Heart right ventricle (tissue), 16 donors: Measurements from ENCODE around the gene HNRNPD. TPM values are rescaled to one million over a fixed set of nuclear protein-coding genes. Genes with fewer than 3 reads are reported as not detected.

Source experiments
- ATAC-seq, 8 donors: fragments of 200-7000 bp; cut with Tn5 transposase; one replicate each; pipeline ENCODE4 v1.9.1; 2020; ENCODE audit warnings: mild to moderate bottlenecking in 8 of 8, moderate library complexity in 8 of 8, moderate number of reproducible peaks in 1 of 8
- DNase-seq, 2 donors: peaks; one replicate each; pipeline ENCODE4 v3.0.0-alpha.2; 2020
- H3K27ac ChIP-seq, 10 donors: fragments of 200-600 bp; sonication (generic) in 2 of 10; one replicate each; pipeline versions ENCODE4 v1.5.0 to v1.8.0; 2020 to 2022; ENCODE audit warnings: mild to moderate bottlenecking in 3 of 10
- H3K27me3 ChIP-seq, 7 donors: fragments of 200-600 bp; one replicate each; pipeline ENCODE4 v1.8.0; 2021 to 2022; ENCODE audit warnings: mild to moderate bottlenecking in 2 of 7
- H3K36me3 ChIP-seq, 9 donors: fragments of 200-600 bp; sonication (generic) in 1 of 9; one replicate each; pipeline versions ENCODE4 v1.5.0 to v1.8.0; 2020 to 2022; ENCODE audit warnings: mild to moderate bottlenecking in 2 of 9
- H3K4me1 ChIP-seq, 9 donors: fragments of 200-600 bp; sonication (generic) in 1 of 9; one replicate each; pipeline versions ENCODE4 v1.5.0 to v1.8.0; 2020 to 2022; ENCODE audit warnings: mild to moderate bottlenecking in 4 of 9
- H3K4me3 ChIP-seq, 10 donors: fragments of 200-600 bp; sonication (generic) in 2 of 10; one replicate each; pipeline versions ENCODE4 v1.5.0 to v1.8.0; 2020 to 2022; ENCODE audit warnings: mild to moderate bottlenecking in 7 of 10, moderate library complexity in 2 of 10
- H3K9me3 ChIP-seq, 11 donors: fragments of 200-600 bp in 10 of 11; sonication (generic) in 2 of 11; one replicate each; pipeline versions ENCODE4 v1.5.0 to v1.8.0; 2013 to 2022; ENCODE audit warnings: mild to moderate bottlenecking in 2 of 11, control low read depth in 1 of 11, moderate library complexity in 1 of 11
- CTCF ChIP-seq, 9 donors: fragments of 200-600 bp; sonication (generic) in 2 of 9; IDR thresholded peaks; one replicate each; pipeline versions ENCODE4 v1.5.0 to v1.8.0; 2021 to 2022; ENCODE audit warnings: antibody characterized with exemption in 9 of 9, mild to moderate bottlenecking in 5 of 9, moderate library complexity in 1 of 9
- WGBS, 2 donors: extraction: QIAGEN DNeasy Blood & Tissue Kit; methylation state at CpG; one replicate each; pipeline ENCODE4 v1.1.7; 2013; ENCODE audit warnings: inconsistent platforms in 1 of 2; 5-methylcytosine and 5-hydroxymethylcytosine counted together
- intact Hi-C, 10 donors: fragments of 100-400 bp; cut with DNase I; formaldehyde crosslinking; loops; one replicate each; pipeline versions ENCODE4 v1.11.1 to v1.14.2; 2022
- polyA plus RNA-seq, 2 donors: library from polyadenylated mRNA; stranded (reverse); fragments of 200-250 nt; gene quantifications; one replicate each; pipeline ENCODE4 v1.2.3, GENCODE V29; 2013
- total RNA-seq, 10 donors: library from RNA; stranded (reverse); fragmentation: NEBNext Ultra II Directional in 3 of 10; extraction: Animal tissue kit (Norgen Biotek cat#: 25700) in 3 of 10; gene quantifications; one replicate each; pipeline versions ENCODE4 v1.2.1 to v1.2.4, GENCODE V29; 2021 to 2023
- donor health status: Arrhythmogenic right ventricular cardiomyopathy.
- donor health status: ischemic (EF 13 %, LVEDD 7.1; RV severe dilation, severe dysfunction).
- donor health status: healthy with polysubstance abuse.
- donor health status: DM: no; HTN: yes; CAD: no.
- donor health status: DM: no; HTN: no; CAD: no.
- donor health status: ischemic (EF 25% LVEDD 6.9; RV normal size, moderate dysfunction).
- donor health status: ischemic (EF 25% LVEDD 5.7; RV mildly dilated, moderate dysfunction).
- donor health status: healthy.
- donor health status: DM: yes; HTN: yes; CAD: no.
- donor health status: Ischemic cardiomyopathy.
- donor health status: ischemic (EF 35%, LVEDD 5.7; RV mildly dilated, moderate dysfunction).
- donor health status: nonischemic (EF 11% LVEDD 7.7; RV severe dilation, severe dysfunction).
- donor health status: DM: yes; HTN: yes; CAD: no.
- donor health status: PGD.
- donor health status: ischemic (EF 29% LVEDD 5.4; RV normal size, mild dysfunction).
- donor health status: nonischemic (EF 23%, LVEDD 6.1; RV moderate dilation, normal function).

The HNRNPD gene
- total and polyA plus RNA-seq, 12 donors: 102 to 144 (median 122) TPM

- 94 to 95% methylated on average over 4 of the region's 4 CpGs for WGBS, 2 donors
These were observed 7.0 kb upstream of the HNRNPD start for GRCh38 chr4:82380831-82381230.

GRCh38 chr4:82380344-82380743, 6.6 kb upstream of the HNRNPD start:
- peak overlapping the region in 7 of 10 donors; percentile 9 to 72 (median 51) for H3K27ac ChIP-seq
- H3K9me3 ChIP-seq: no peaks in the 10 kb centered on the region
- H3K36me3 ChIP-seq: peaks cover 0 to 5% (median 0%) of the 10 kb centered on the region in 9 donors
- peaks cover 3 to 43% (median 18%) of the 10 kb centered on the region in 9 donors for H3K4me1 ChIP-seq
- H3K4me3 ChIP-seq: peak overlapping the region in 1 of 10 donors; percentile 3
- no peaks in the 10 kb centered on the region for H3K27me3 ChIP-seq
- intact Hi-C loops: no loop called here
- peak; percentile 59 to 69 for DNase-seq
- TF ChIP-seq CTCF (IDR thresholded peaks at IDR 0.05): no peak
- ATAC-seq: peak; percentile 87 to 98 (median 94)
- WGBS, 2 donors: 66 to 68% methylated on average over 9 of the region's 9 CpGs

More at GRCh38 chr4:82380831-82381230, 7.0 kb upstream of the HNRNPD start:
- no peak for DNase-seq
- TF ChIP-seq CTCF (IDR thresholded peaks at IDR 0.05): no peak
- ATAC-seq: peak in 6 of 8 donors; percentile 10 to 40 (median 18)
- no peaks in the 10 kb centered on the region for H3K27me3 ChIP-seq
- peaks cover 3 to 39% (median 14%) of the 10 kb centered on the region in 9 donors for H3K4me1 ChIP-seq
- no peaks in the 10 kb centered on the region for H3K9me3 ChIP-seq
- peak overlapping the region in 8 of 10 donors; percentile 9 to 72 (median 48) for H3K27ac ChIP-seq
- intact Hi-C loops: no loop called here
- peak overlapping the region in 1 of 10 donors; percentile 3 for H3K4me3 ChIP-seq
- peaks cover 0 to 5% (median 0%) of the 10 kb centered on the region in 9 donors for H3K36me3 ChIP-seq

GRCh38 chr4:82376109-82376508, 2.3 kb upstream of the HNRNPD start:
- WGBS, 2 donors: 71 to 76% methylated on average over 4 of the region's 4 CpGs
- Histone ChIP-seq H3K9me3 (no peaks in the 10 kb centered on the region), H3K27me3 (no peaks in the 10 kb centered on the region), H3K27ac (no peak overlapping the region), H3K4me1 (peaks cover 3 to 42% (median 21%) of the 10 kb centered on the region in 9 donors), H3K36me3 (no peaks in the 10 kb centered on the region), H3K4me3 (peak overlapping the region in 2 of 10 donors; percentile 95 to 97)
- ATAC-seq: no peak
- DNase-seq: no peak
- intact Hi-C loops: loop anchor here in 3 of 10 donors (10.0 kb wide), 3 partner anchors 91 to 659 kb away; partner anchors contain the start of genes COPS4 (in 1 of the 3) and LIN54 (in 1 of the 3)
- TF ChIP-seq CTCF (IDR thresholded peaks at IDR 0.05): no peak

GRCh38 chr4:82373486-82373815, 340 bp downstream of the HNRNPD start:
- Histone ChIP-seq H3K9me3 (no peaks in the 10 kb centered on the region), H3K4me3 (peak overlapping the region; percentile 66 to 97 (median 92)), H3K27me3 (no peaks in the 10 kb centered on the region), H3K36me3 (peaks cover 0 to 22% (median 0%) of the 10 kb centered on the region in 9 donors), H3K4me1 (peaks cover 7 to 57% (median 42%) of the 10 kb centered on the region in 9 donors), H3K27ac (peak overlapping the region; percentile 95 to 100 (median 99))
- 0% methylated on average over 46 to 50 of the region's 50 CpGs for WGBS, 2 donors
- DNase-seq: no peak
- TF ChIP-seq CTCF (IDR thresholded peaks at IDR 0.05): no peak
- ATAC-seq: peak; percentile 1 to 27 (median 6)
- intact Hi-C loops: loop anchor here in 7 of 10 donors (2.0 to 10.0 kb wide), 8 partner anchors 54 to 664 kb away; partner anchors contain the start of genes COPS4 (in 2 of the 7), ENOPH1 (in 1 of the 7), HNRNPDL (in 1 of the 7) and LIN54 (in 1 of the 7)
